GM23338 (cell line): ENCODE measurements around the gene RGS17.

ENCODE experiments used
- CREB1 ChIP-seq: fragments of 250-450 bp; sonication (Bioruptor Pico); IDR thresholded peaks from 2 replicates; pipeline ENCODE4 v1.5.0; 2020; ENCODE audit warnings: low read depth, mild to moderate bottlenecking, moderate library complexity
- CTCF ChIP-seq, 2 experiments: fragments of 200-600 bp in 1 of 2; sonication (generic) in 1 of 2; conservative IDR thresholded peaks; 2 replicates each; pipeline versions ENCODE4 v1.5.1 to v1.6.1; 2016 to 2017; ENCODE audit warnings: antibody characterized with exemption in 2 of 2, low read depth in 2 of 2, mild to moderate bottlenecking in 2 of 2, moderate library complexity in 1 of 2
- ETS1 ChIP-seq: IDR thresholded peaks from 2 replicates; pipeline ENCODE4 v1.6.1; 2016; ENCODE audit warnings: antibody characterized with exemption
- EZH2 ChIP-seq: fragments of 200-600 bp; sonication (generic); IDR thresholded peaks from one replicate; pipeline ENCODE4 v1.8.0; 2017; ENCODE audit warnings: antibody characterized with exemption, mild to moderate bottlenecking, low read depth; ENCODE audit not compliant: unreplicated experiment
- JUNB ChIP-seq: IDR thresholded peaks from one replicate; pipeline ENCODE4 v1.6.1; 2016; ENCODE audit warnings: antibody characterized with exemption; ENCODE audit not compliant: unreplicated experiment
- NANOG ChIP-seq: IDR thresholded peaks from 2 replicates; pipeline ENCODE4 v1.6.1; 2016; ENCODE audit warnings: antibody characterized with exemption, borderline replicate concordance
- POLR2AphosphoS5 ChIP-seq: IDR thresholded peaks from 2 replicates; pipeline ENCODE4 v1.6.1; 2016; ENCODE audit warnings: antibody characterized with exemption, low read depth
- REST ChIP-seq: IDR thresholded peaks from one replicate; pipeline ENCODE4 v1.6.1; 2018; ENCODE audit warnings: antibody characterized with exemption; ENCODE audit not compliant: unreplicated experiment
- ZNF114 ChIP-seq: fragments of 250-450 bp; sonication (Bioruptor Pico); IDR thresholded peaks from 2 replicates; pipeline ENCODE4 v1.5.0; 2020; ENCODE audit warnings: mild to moderate bottlenecking, moderate library complexity
- ZNF331 ChIP-seq: fragments of 250-450 bp; sonication (Bioruptor Pico); IDR thresholded peaks from 2 replicates; pipeline ENCODE4 v1.5.0; 2020; ENCODE audit warnings: low read depth, mild to moderate bottlenecking, moderate library complexity
- ZNF462 ChIP-seq: fragments of 250-450 bp; sonication (Bioruptor Pico); IDR thresholded peaks from 2 replicates; pipeline ENCODE4 v1.5.0; 2020; ENCODE audit warnings: mild to moderate bottlenecking, moderate library complexity

- TF ChIP-seq CTCF (conservative IDR thresholded peaks at IDR 0.05; ENCODE audit: low read depth in 2 of 2): no peak
- no peak for TF ChIP-seq POLR2AphosphoS5
- TF ChIP-seq REST: no peak
- TF ChIP-seq EZH2: no peak
- TF ChIP-seq ZNF114: no peak
- no peak for TF ChIP-seq JUNB
- TF ChIP-seq ZNF462 (CRISPR knock-in tag): no peak
- no peak for TF ChIP-seq ETS1
- no peak for TF ChIP-seq CREB1 (CRISPR knock-in tag)
- TF ChIP-seq NANOG: no peak
- no peak for TF ChIP-seq ZNF331 (CRISPR knock-in tag)
Measured at GRCh38 chr6:153062516-153062915, 68.6 kb downstream of the RGS17 start.
